HFF-Myc (cell line): ENCODE results near the gene HYAL3.
A peak's percentile ranks its signal among the peaks of the same experiment; 100 is the strongest.

Experiments used
- DNase-seq: peaks from one replicate; pipeline ENCODE4 v3.0.0-alpha.2; 2011; ENCODE audit warnings: low read depth; ENCODE audit errors: extremely low read depth
- H3K4me3 ChIP-seq: replicated peaks from 2 replicates; pipeline ENCODE4 v1.5.1; 2011; ENCODE audit warnings: low read depth, mild to moderate bottlenecking, control low read depth, low read length
- CTCF ChIP-seq: IDR thresholded peaks from 2 replicates; pipeline ENCODE4 v1.5.1; 2012; ENCODE audit warnings: mild to moderate bottlenecking, low read depth, low read length, control low read depth; ENCODE audit errors: missing control alignments

Gene HYAL3

GRCh38 chr3:50268276-50268675 lies 30.9 kb downstream of the HYAL3 start:
- TF ChIP-seq CTCF: no peak
- H3K4me3 ChIP-seq: no peak overlapping the region
- no peak for DNase-seq

- DNase-seq: no peak
- TF ChIP-seq CTCF: no peak
- H3K4me3 ChIP-seq: 0 out of 2 replicates have a peak overlapping the region, but pooled peaks have one; percentile 0
These were observed 31.8 kb downstream of the HYAL3 start for GRCh38 chr3:50267280-50267913.

GRCh38 chr3:50266836-50267235 lies 32.4 kb downstream of the HYAL3 start:
- TF ChIP-seq CTCF: no peak
- DNase-seq: no peak
- H3K4me3 ChIP-seq: no peak overlapping the region

GRCh38 chr3:50266017-50266416 lies 33.2 kb downstream of the HYAL3 start:
- H3K4me3 ChIP-seq: no peak overlapping the region

GRCh38 chr3:50265571-50265970 lies 33.6 kb downstream of the HYAL3 start:
- H3K4me3 ChIP-seq: no peak overlapping the region
- no peak for DNase-seq
- TF ChIP-seq CTCF: no peak

More at GRCh38 chr3:50266017-50266416, 33.2 kb downstream of the HYAL3 start:
- TF ChIP-seq CTCF: no peak
- no peak for DNase-seq

GRCh38 chr3:50264964-50265485 lies 34.2 kb downstream of the HYAL3 start:
- no peak overlapping the region for H3K4me3 ChIP-seq
- no peak for TF ChIP-seq CTCF
- no peak for DNase-seq
